Heart left ventricle (tissue), 13 donors: Measurements from ENCODE around the gene NUCKS1.

Experiments
- CTCF ChIP-seq, 12 donors: fragments of 200-600 bp; sonication (generic) in 4 of 12; IDR thresholded peaks; one replicate each; pipeline versions ENCODE4 v1.5.0 to v1.8.0; 2018 to 2022; ENCODE audit warnings: antibody characterized with exemption in 12 of 12, mild to moderate bottlenecking in 5 of 12
- POLR2A ChIP-seq, 2 donors: fragments of 450-650 bp; IDR thresholded peaks; one replicate each; pipeline ENCODE4 v1.6.1; 2017; ENCODE audit warnings: antibody characterized with exemption in 2 of 2, mild to moderate bottlenecking in 2 of 2, moderate library complexity in 2 of 2
- donor health status: ischemic (EF 13 %, LVEDD 7.1; RV severe dilation, severe dysfunction).
- donor health status: DM: no; HTN: yes; CAD: no.
- donor health status: DM: no; HTN: no; CAD: no.
- donor health status: ischemic (EF 25% LVEDD 6.9; RV normal size, moderate dysfunction).
- donor health status: ischemic (EF 25% LVEDD 5.7; RV mildly dilated, moderate dysfunction).
- donor health status: ischemic (EF 35%, LVEDD 5.7; RV mildly dilated, moderate dysfunction).
- donor health status: nonischemic (EF 11% LVEDD 7.7; RV severe dilation, severe dysfunction).
- donor health status: DM: yes; HTN: yes; CAD: no.
- donor health status: PGD.
- donor health status: ischemic (EF 29% LVEDD 5.4; RV normal size, mild dysfunction).
- donor health status: nonischemic (EF 23%, LVEDD 6.1; RV moderate dilation, normal function).

DNA sequence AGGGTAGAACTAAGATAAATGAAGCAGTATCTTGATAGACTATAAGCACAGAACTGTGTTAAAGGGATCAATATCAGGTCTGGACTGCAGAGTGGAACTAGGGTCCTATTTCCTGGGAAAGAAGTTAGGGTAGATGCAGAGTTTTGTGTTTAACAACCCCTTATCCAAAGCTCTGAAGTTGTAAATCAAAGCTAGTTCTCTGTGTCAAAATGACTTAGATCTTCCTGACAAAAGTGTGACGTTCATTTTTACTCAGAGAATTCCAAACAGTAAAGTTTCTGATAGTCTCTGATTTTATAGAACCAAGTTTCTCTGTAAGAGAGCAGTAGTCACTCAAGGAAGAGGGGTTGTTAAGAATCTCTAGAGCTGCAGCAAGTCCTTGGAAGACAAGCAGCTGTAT, 8.3 kb downstream of the NUCKS1 start:
- TF ChIP-seq CTCF (IDR thresholded peaks at IDR 0.05): no peak
- no peak for TF ChIP-seq POLR2A (IDR thresholded peaks at IDR 0.05)
